BJ (cell line): Measurements from ENCODE around the gene PAM. TPM values are rescaled to one million over a fixed set of nuclear protein-coding genes. Genes with fewer than 3 reads are reported as not detected.
"Not testable (repeated sequence)": the region's sequence is repeated elsewhere in the genome, so short reads cannot be mapped to it uniquely, and the experiment has no call there.

Source experiments
- CTCF ChIA-PET: fragments of 350-600 bp; formaldehyde crosslinking; extraction: SDS; loops from one replicate; lab custom pipeline; 2021; ENCODE audit warnings: antibody characterized with exemption, inconsistent platforms; lab: Yijun Ruan, JAX
- POLR2A ChIA-PET: fragments of 300-600 bp; sonication (Branson Sonifier 250); formaldehyde crosslinking; extraction: SDS; loops from one replicate; lab custom pipeline; 2021; ENCODE audit warnings: antibody characterized with exemption; lab: Charles Lee
- DNase-seq: peaks from one replicate; pipeline ENCODE4 v3.0.0-alpha.2; 2011; ENCODE audit warnings: low read depth
- H3K27me3 ChIP-seq: 2 replicates; pipeline ENCODE4 v1.6.0; 2011; ENCODE audit warnings: low read length; ENCODE audit not compliant: control insufficient read depth, insufficient read depth
- H3K36me3 ChIP-seq: 2 replicates; pipeline ENCODE4 v1.5.1; 2011; ENCODE audit warnings: low read length; ENCODE audit not compliant: control insufficient read depth, insufficient read depth
- H3K4me3 ChIP-seq: 2 replicates; pipeline ENCODE4 v1.5.1; 2011; ENCODE audit warnings: low read depth, mild to moderate bottlenecking, control low read depth, low read length
- polyA plus RNA-seq: library from polyadenylated mRNA; depleted of rRNA; stranded (reverse); fragments of >200 nt; gene quantifications from 2 replicates; pipeline ENCODE4 v1.2.3, GENCODE V29; 2011
- TF ChIP-seq, protein P1 (sequence below): IDR thresholded peaks from 2 replicates; pipeline ENCODE4 v1.5.1; 2011; ENCODE audit warnings: low read depth, mild to moderate bottlenecking, control low read depth, inconsistent platforms, low read length, moderate library complexity; ENCODE audit not compliant: insufficient read depth

Gene PAM
- polyA plus RNA-seq, 1 experiment, result 256 TPM

DNA sequence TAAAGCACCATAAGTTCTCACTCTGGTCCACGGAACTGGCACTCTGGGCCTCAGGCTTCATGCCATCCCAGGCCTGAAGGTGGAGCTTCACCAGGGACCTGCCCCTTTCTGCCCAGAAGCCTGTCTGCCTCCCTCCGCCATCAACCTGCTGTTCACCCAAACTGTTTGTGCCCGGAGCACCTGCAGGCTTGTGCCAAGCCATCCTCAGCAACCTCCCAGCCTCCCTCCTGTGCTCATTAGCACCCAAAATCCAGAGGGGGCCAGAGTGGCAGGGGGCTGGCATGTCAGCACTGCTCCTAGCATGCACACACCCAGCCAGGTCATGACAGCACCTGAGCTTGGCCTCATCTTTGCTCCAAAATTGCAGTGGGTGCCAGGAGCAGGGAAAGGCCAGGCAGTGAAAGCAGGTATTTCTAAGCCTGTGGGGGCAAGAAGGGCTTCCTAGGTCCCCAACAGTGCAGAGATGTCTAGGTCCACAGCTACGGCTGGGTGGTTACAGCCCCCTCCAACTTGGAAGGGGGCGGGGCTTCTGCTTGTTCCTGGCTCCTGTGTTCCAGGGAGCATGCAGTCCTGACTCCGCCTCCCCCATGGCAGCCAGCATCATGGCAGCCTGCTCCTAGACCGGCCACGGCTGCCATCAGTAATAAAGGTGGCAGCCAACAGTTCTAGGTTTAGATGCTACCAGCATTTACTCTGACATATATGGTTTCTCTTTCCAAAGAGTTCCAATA, 279.7 kb downstream of the PAM start:
- Histone ChIP-seq H3K4me3 (no peak overlapping the region), H3K36me3 (peaks cover 8% of the 10 kb centered on the region), H3K27me3 (no peaks in the 10 kb centered on the region)
- TF ChIP-seq, protein P1, sequence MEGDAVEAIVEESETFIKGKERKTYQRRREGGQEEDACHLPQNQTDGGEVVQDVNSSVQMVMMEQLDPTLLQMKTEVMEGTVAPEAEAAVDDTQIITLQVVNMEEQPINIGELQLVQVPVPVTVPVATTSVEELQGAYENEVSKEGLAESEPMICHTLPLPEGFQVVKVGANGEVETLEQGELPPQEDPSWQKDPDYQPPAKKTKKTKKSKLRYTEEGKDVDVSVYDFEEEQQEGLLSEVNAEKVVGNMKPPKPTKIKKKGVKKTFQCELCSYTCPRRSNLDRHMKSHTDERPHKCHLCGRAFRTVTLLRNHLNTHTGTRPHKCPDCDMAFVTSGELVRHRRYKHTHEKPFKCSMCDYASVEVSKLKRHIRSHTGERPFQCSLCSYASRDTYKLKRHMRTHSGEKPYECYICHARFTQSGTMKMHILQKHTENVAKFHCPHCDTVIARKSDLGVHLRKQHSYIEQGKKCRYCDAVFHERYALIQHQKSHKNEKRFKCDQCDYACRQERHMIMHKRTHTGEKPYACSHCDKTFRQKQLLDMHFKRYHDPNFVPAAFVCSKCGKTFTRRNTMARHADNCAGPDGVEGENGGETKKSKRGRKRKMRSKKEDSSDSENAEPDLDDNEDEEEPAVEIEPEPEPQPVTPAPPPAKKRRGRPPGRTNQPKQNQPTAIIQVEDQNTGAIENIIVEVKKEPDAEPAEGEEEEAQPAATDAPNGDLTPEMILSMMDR, result no peak
- POLR2A ChIA-PET, result no interaction called here
- CTCF ChIA-PET, result interaction anchor here (0.9 kb wide), 1 partner anchor 440 kb away, joined by 3 read pairs; no protein-coding TSS in a partner anchor
- DNase-seq, result no peak

DNA sequence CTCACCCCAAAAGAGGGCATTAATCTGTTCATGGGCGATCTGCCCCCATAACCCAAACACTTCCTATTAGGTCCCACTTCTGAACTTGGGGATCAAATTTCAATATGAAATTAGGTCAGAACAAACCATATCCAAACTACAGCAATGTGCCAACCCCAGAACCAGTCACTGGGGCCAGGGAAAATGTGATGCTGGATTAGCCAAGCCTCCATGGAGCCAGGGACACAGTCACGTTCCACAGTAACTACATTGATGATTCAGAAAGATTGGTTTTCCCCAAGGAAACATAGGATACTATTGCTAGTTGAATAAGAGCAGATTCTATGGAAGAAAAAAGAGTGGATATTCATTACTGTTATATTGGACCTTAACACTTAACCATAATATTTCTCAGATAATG, 280.6 kb downstream of the PAM start:
- Histone ChIP-seq H3K4me3 (no peak overlapping the region), H3K27me3 (no peaks in the 10 kb centered on the region), H3K36me3 (peaks cover 7% of the 10 kb centered on the region)
- ChIA-PET POLR2A (no interaction called here), CTCF (no interaction called here)
- DNase-seq, result no peak
- TF ChIP-seq, protein P1, result no peak

DNA sequence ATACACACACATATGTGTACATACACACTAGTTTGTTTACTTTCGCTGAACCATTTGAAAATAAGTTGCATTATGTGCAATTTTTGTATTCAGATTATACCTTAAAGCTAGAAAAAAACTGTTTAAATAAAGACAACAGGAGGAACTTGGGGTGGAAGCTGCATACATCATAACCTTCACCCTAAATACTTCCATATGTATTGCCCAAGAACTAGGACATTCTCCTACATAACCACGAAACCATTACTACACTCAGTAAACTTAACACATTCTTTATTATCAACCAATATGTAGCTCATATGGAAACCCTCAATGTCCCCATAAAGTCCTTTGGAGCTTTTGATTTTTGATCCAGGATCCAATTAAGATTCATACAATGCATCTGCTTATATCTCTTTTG, 281.5 kb downstream of the PAM start:
- no peak for DNase-seq
- POLR2A ChIA-PET, result no interaction called here

DNA sequence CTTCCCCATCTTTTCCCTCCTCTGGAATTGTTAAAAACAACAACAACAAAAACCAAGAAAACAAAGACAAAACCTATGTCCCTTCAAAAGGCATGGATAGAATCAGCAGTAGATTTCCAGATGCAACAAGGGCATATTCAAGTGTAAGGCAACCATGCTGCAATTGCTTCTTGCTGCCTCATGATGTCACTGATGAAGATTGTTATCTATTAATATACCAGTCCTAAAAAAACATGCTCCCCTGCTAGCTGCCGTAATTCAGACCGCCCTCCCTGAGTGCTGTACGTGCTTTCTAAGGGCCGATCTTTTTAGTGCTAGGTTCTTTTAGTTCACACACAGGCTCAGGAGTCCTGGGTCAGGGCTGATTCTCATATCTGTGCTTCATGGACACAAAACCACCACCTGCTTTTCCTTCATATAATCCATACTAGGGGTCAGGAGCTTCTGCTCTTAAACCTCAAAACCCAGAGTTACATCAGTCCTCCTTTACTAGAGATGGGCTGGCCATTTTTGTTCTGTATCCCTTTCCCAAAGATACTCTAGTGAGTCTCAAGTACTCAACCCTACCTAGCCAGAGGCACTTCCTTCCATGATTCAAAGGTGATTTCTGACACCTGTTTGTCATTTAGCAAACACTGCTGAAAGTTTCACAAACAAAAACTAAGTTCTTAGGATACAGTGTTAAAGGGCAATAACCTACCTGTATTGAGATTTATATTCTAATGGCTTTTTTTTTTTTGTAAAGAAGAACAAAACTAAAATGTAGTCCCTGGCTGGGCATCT, 282.8 kb downstream of the PAM start:
- Histone ChIP-seq H3K4me3 (no peak overlapping the region), H3K36me3 (no peaks in the 10 kb centered on the region; the same call in 1 of the 2 replicates), H3K27me3 (no peaks in the 10 kb centered on the region)
- ChIA-PET CTCF (no interaction called here), POLR2A (no interaction called here)
- TF ChIP-seq, protein P1, result no peak
- DNase-seq, result no peak

More for the DNA sequence above, 281.5 kb downstream of the PAM start:
- Histone ChIP-seq H3K36me3 (peaks cover 7% of the 10 kb centered on the region), H3K27me3 (no peaks in the 10 kb centered on the region), H3K4me3 (no peak overlapping the region)
- CTCF ChIA-PET, result no interaction called here
- TF ChIP-seq, protein P1, result no peak

DNA sequence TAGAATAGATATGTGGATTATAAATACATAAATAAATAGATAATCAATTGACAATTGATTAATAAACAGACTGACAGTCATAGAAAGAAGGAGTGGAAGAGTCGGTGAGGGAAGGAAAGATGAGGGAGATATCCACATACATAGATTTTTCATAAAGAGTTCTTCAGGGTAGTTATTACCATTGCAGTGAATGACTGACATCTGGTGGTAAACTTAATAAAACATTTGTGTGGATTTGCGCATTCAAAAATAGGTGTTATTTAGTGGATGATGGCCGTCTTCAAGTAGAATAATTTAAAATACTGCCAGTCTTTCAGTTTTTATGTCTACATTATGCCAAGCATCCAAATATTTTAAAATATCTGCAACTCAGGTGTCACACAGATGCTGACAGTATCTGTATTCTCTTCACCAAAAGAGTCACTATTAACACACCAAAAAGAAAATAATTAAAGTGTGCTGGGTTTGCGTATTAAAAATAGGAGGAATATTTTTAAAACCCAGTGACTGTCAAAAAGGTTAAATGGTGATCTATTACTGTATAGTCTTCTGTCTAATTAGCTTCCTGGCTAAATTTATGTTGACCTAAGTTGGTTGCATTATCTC, 286.1 kb downstream of the PAM start:
- POLR2A ChIA-PET, result no interaction called here
- no peak overlapping the region for H3K4me3 ChIP-seq
- H3K27me3 ChIP-seq, result no peaks in the 10 kb centered on the region
- no peak for DNase-seq
- H3K36me3 ChIP-seq, result no peaks in the 10 kb centered on the region
- TF ChIP-seq, protein P1, result peak; percentile 32
- CTCF ChIA-PET, result interaction anchor here (1.2 kb wide), 1 partner anchor 78 kb away, joined by 3 read pairs; no protein-coding TSS in a partner anchor

DNA sequence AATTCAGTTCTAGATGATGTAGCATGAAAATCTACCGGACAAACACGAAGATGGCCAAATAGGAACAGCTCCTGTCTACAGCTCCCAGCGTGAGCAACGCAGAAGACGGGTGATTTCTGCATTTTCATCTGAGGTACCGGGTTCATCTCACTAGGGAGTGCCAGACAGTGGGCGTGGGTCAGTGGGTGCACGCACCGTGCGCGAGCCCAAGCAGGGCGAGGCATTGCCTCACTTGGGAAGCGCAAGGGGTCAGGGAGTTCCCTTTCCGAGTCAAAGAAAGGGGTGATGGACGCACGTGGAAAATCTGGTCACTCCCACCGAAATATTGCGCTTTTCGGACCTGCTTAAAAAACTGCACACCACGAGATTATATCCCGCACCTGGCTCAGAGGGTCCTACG, 291.6 kb downstream of the PAM start:
- H3K36me3 ChIP-seq, H3K27me3 ChIP-seq, H3K4me3 ChIP-seq, CTCF ChIA-PET, DNase-seq, POLR2A ChIA-PET: not testable (repeated sequence)
